ENCODE results near the gene DCN. TPM values are rescaled to one million over a fixed set of nuclear protein-coding genes. Genes with fewer than 3 reads are reported as not detected.
A peak's percentile ranks its signal among the peaks of the same experiment; 100 is the strongest.

DCN gene
- total RNA-seq, 1 donor from 2014 or later: 0.57 TPM

GRCh38 chr12:91123236-91123916, 59.2 kb downstream of the DCN start:
- TF ChIP-seq EZH2 (IDR thresholded peaks at IDR 0.05; ENCODE audit: insufficient read depth, low read length): no peak
- FAIRE-seq (peak; percentile 62), DNase-seq (ENCODE audit: low read depth) (no peak)
- Histone ChIP-seq H3K27ac (ENCODE audit: low read depth, low read length) (no peak overlapping the region), H3K4me1 (ENCODE audit: insufficient read depth, low read length) (no peaks in the 10 kb centered on the region), H3K9me3 (ENCODE audit: insufficient read depth, low read depth, low read length) (no peaks in the 10 kb centered on the region), H3K79me2 (ENCODE audit: insufficient read depth, low read length) (no peaks in the 10 kb centered on the region), H3K4me2 (ENCODE audit: low read length) (no peak overlapping the region), H4K20me1 (ENCODE audit: insufficient read depth, low read length) (no peaks in the 10 kb centered on the region), H3K9ac (ENCODE audit: low read length) (no peak overlapping the region), H3K4me3 (ENCODE audit: insufficient read depth, low read depth, low read length) (no peak overlapping the region), H3K27me3 (ENCODE audit: insufficient read depth, low read length) (no peaks in the 10 kb centered on the region), H3K36me3 (ENCODE audit: insufficient read depth, low read length) (no peaks in the 10 kb centered on the region), H2AFZ (ENCODE audit: low read depth, low read length) (no peak overlapping the region)
- Mint-ChIP-seq H3K9me3 (ENCODE audit: unreplicated experiment) (no peaks in the 10 kb centered on the region), H3K36me3 (ENCODE audit: low read depth, unreplicated experiment) (no peaks in the 10 kb centered on the region), H3K27ac (ENCODE audit: unreplicated experiment) (no peak overlapping the region), H3K27me3 (ENCODE audit: low read depth, unreplicated experiment) (no peaks in the 10 kb centered on the region), H3K4me3 (ENCODE audit: unreplicated experiment) (no peak overlapping the region), H3K4me1 (ENCODE audit: low read depth, unreplicated experiment) (peaks cover 11% of the 10 kb centered on the region)

GRCh38 chr12:91120781-91121180, 61.8 kb downstream of the DCN start:
- no peaks in the 10 kb centered on the region for H3K9me3 ChIP-seq (ENCODE audit: insufficient read depth, low read depth, low read length)
- H3K27me3 ChIP-seq (ENCODE audit: insufficient read depth, low read length): no peaks in the 10 kb centered on the region
- Mint-ChIP-seq H3K36me3 (ENCODE audit: low read depth, unreplicated experiment) (no peaks in the 10 kb centered on the region), H3K27me3 (ENCODE audit: low read depth, unreplicated experiment) (no peaks in the 10 kb centered on the region), H3K9me3 (ENCODE audit: unreplicated experiment) (no peaks in the 10 kb centered on the region), H3K4me1 (ENCODE audit: low read depth, unreplicated experiment) (peaks cover 4% of the 10 kb centered on the region), H3K4me3 (ENCODE audit: unreplicated experiment) (no peak overlapping the region), H3K27ac (ENCODE audit: unreplicated experiment) (no peak overlapping the region)
- no peak overlapping the region for H3K4me2 ChIP-seq (ENCODE audit: low read length)
- no peak overlapping the region for H3K9ac ChIP-seq (ENCODE audit: low read length)
- H3K4me1 ChIP-seq (ENCODE audit: insufficient read depth, low read length): no peaks in the 10 kb centered on the region
- H3K4me3 ChIP-seq (ENCODE audit: insufficient read depth, low read depth, low read length): no peak overlapping the region
- TF ChIP-seq, protein P1, sequence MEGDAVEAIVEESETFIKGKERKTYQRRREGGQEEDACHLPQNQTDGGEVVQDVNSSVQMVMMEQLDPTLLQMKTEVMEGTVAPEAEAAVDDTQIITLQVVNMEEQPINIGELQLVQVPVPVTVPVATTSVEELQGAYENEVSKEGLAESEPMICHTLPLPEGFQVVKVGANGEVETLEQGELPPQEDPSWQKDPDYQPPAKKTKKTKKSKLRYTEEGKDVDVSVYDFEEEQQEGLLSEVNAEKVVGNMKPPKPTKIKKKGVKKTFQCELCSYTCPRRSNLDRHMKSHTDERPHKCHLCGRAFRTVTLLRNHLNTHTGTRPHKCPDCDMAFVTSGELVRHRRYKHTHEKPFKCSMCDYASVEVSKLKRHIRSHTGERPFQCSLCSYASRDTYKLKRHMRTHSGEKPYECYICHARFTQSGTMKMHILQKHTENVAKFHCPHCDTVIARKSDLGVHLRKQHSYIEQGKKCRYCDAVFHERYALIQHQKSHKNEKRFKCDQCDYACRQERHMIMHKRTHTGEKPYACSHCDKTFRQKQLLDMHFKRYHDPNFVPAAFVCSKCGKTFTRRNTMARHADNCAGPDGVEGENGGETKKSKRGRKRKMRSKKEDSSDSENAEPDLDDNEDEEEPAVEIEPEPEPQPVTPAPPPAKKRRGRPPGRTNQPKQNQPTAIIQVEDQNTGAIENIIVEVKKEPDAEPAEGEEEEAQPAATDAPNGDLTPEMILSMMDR (IDR thresholded peaks at IDR 0.05; ENCODE audit: insufficient read depth, low read depth, low read length): no peak
- TF ChIP-seq EZH2 (IDR thresholded peaks at IDR 0.05; ENCODE audit: insufficient read depth, low read length): no peak
- no peak for FAIRE-seq
- no peaks in the 10 kb centered on the region for H3K36me3 ChIP-seq (ENCODE audit: insufficient read depth, low read length)
- H2AFZ ChIP-seq (ENCODE audit: low read depth, low read length): no peak overlapping the region
- DNase-seq (ENCODE audit: low read depth): no peak
- no peaks in the 10 kb centered on the region for H3K79me2 ChIP-seq (ENCODE audit: insufficient read depth, low read length)
- no peak overlapping the region for H3K27ac ChIP-seq (ENCODE audit: low read depth, low read length)
- H4K20me1 ChIP-seq (ENCODE audit: insufficient read depth, low read length): no peaks in the 10 kb centered on the region

DNA sequence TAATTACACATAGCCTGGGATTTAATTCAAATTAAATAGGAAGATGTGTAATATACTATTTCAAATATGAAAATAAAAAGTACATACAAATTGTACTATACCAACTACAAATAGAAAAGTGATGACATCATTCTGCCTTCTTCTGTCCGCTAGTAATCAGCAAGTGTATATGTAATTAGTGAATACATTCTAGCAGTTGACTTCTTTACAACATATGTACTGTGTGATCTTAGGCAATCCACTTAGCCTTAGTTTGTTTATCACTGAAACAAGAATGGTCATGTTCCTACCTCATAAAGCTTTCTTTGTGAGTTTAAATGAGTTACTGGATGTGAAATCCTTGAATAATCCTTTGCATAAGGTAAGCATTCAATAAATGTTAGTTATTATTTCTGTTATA, 63.5 kb downstream of the DCN start:
- H3K4me2 ChIP-seq (ENCODE audit: low read length): no peak overlapping the region
- TF ChIP-seq, protein P1 (IDR thresholded peaks at IDR 0.05; ENCODE audit: insufficient read depth, low read depth, low read length): no peak
- TF ChIP-seq EZH2 (IDR thresholded peaks at IDR 0.05; ENCODE audit: insufficient read depth, low read length): no peak
- no peak overlapping the region for H3K4me3 Mint-ChIP-seq (ENCODE audit: unreplicated experiment)
- H3K9ac ChIP-seq (ENCODE audit: low read length): no peak overlapping the region
- H3K27ac Mint-ChIP-seq (ENCODE audit: unreplicated experiment): no peak overlapping the region
- no peaks in the 10 kb centered on the region for H3K4me1 ChIP-seq (ENCODE audit: insufficient read depth, low read length)
- H3K4me1 Mint-ChIP-seq (ENCODE audit: low read depth, unreplicated experiment): peaks cover 4% of the 10 kb centered on the region
- H3K4me3 ChIP-seq (ENCODE audit: insufficient read depth, low read depth, low read length): no peak overlapping the region
- H3K27me3 Mint-ChIP-seq (ENCODE audit: low read depth, unreplicated experiment): no peaks in the 10 kb centered on the region
- no peaks in the 10 kb centered on the region for H4K20me1 ChIP-seq (ENCODE audit: insufficient read depth, low read length)
- no peak for DNase-seq (ENCODE audit: low read depth)
- FAIRE-seq: no peak
- no peaks in the 10 kb centered on the region for H3K9me3 Mint-ChIP-seq (ENCODE audit: unreplicated experiment)
- H3K27me3 ChIP-seq (ENCODE audit: insufficient read depth, low read length): no peaks in the 10 kb centered on the region
- no peaks in the 10 kb centered on the region for H3K36me3 ChIP-seq (ENCODE audit: insufficient read depth, low read length)
- H3K36me3 Mint-ChIP-seq (ENCODE audit: low read depth, unreplicated experiment): no peaks in the 10 kb centered on the region
- H2AFZ ChIP-seq (ENCODE audit: low read depth, low read length): no peak overlapping the region
- no peaks in the 10 kb centered on the region for H3K79me2 ChIP-seq (ENCODE audit: insufficient read depth, low read length)
- no peak overlapping the region for H3K27ac ChIP-seq (ENCODE audit: low read depth, low read length)
- H3K9me3 ChIP-seq (ENCODE audit: insufficient read depth, low read depth, low read length): no peaks in the 10 kb centered on the region

All from astrocyte (in vitro differentiated cells and primary cell).